A549 (cell line): ENCODE measurements around the gene ABHD11. TPM values are rescaled to one million over a fixed set of nuclear protein-coding genes. Genes with fewer than 3 reads are reported as not detected.

Source experiments
- ATAC-seq, 2 experiments: fragments of 200-7000 bp in 1 of 2; fragments of >200 bp in 1 of 2; cut with Nextera tagmentation in 1 of 2; cut with Tn5 transposase in 1 of 2; 3 replicates each; pipeline versions ENCODE4 v1.8.0 to v1.9.1; 2018 to 2020; ENCODE audit warnings: mild to moderate bottlenecking in 1 of 2, moderate library complexity in 1 of 2
- CTCF ChIA-PET: fragments of 300-600 bp; sonication (Branson Sonifier 250); formaldehyde crosslinking; extraction: SDS; loops from one replicate; lab custom pipeline; 2021; ENCODE audit warnings: antibody characterized with exemption, inconsistent platforms; lab: Yijun Ruan, JAX
- POLR2A ChIA-PET: fragments of 350-600 bp; formaldehyde crosslinking; extraction: SDS; loops from one replicate; lab custom pipeline; 2021; ENCODE audit warnings: antibody characterized with exemption, inconsistent platforms; lab: Yijun Ruan, JAX
- DNase-seq, 2 experiments: peaks; one replicate each; pipeline versions ENCODE4 v3.0.0 to v3.0.0-alpha.2; 2011 to 2016; ENCODE audit warnings: low read depth in 1 of 2, low spot score in 1 of 2
- FAIRE-seq: peaks from 2 replicates; lab custom pipeline; 2011; peaks lifted over from hg19 to GRCh38; lab: Jason Lieb, UNC
- H3K27ac ChIP-seq, 2 experiments: fragments of >200 bp; sonication (Bioruptor Twin); formaldehyde crosslinking; 3 replicates each; pipeline ENCODE4 v1.5.1; 2016 to 2017
- H3K4me1 ChIP-seq: fragments of >200 bp; sonication (Bioruptor Twin); formaldehyde crosslinking; 3 replicates; pipeline ENCODE4 v1.6.1; 2016
- H3K4me2 ChIP-seq: fragments of >200 bp; sonication (Bioruptor Twin); formaldehyde crosslinking; 3 replicates; pipeline ENCODE4 v1.6.1; 2016
- H3K4me3 ChIP-seq: fragments of >200 bp; sonication (Bioruptor Twin); formaldehyde crosslinking; 3 replicates; pipeline ENCODE4 v1.5.1; 2016
- H3K9me3 ChIP-seq: fragments of >200 bp; sonication (Bioruptor Twin); formaldehyde crosslinking; 3 replicates; pipeline ENCODE4 v1.6.1; 2016
- BHLHE40 ChIP-seq: IDR thresholded peaks from 2 replicates; pipeline ENCODE4 v1.6.1; 2012; ENCODE audit warnings: low read depth, low read length, inconsistent platforms
- CBX2 ChIP-seq: fragments of 200-600 bp; sonication (generic); IDR thresholded peaks from 2 replicates; pipeline ENCODE4 v1.6.1; 2016; ENCODE audit warnings: low read depth, mild to moderate bottlenecking, borderline replicate concordance
- CBX8 ChIP-seq: fragments of 200-600 bp; sonication (generic); IDR thresholded peaks from 2 replicates; pipeline ENCODE4 v1.6.1; 2016
- CHD4 ChIP-seq: fragments of 200-600 bp; sonication (generic); IDR thresholded peaks from 2 replicates; pipeline ENCODE4 v1.6.1; 2016; ENCODE audit warnings: antibody characterized with exemption, mild to moderate bottlenecking, borderline replicate concordance
- CTCF ChIP-seq: fragments of >200 bp; sonication (Bioruptor Twin); formaldehyde crosslinking; IDR thresholded peaks from 3 replicates; pipeline ENCODE4 v1.5.1; 2016
- EHF ChIP-seq: fragments of 250-450 bp; sonication (Bioruptor Pico); IDR thresholded peaks from 2 replicates; pipeline ENCODE4 v1.5.0; 2020; ENCODE audit warnings: mild to moderate bottlenecking
- EP300 ChIP-seq, 2 experiments: fragments of >200 bp; sonication (Bioruptor Twin); formaldehyde crosslinking; IDR thresholded peaks; 2 replicates in 1 of 2; 3 replicates in 1 of 2; pipeline ENCODE4 v1.6.1; 2016 to 2017
- ESRRA ChIP-seq: fragments of 150-350 bp; IDR thresholded peaks from 2 replicates; pipeline ENCODE4 v1.6.1; 2014; ENCODE audit warnings: mild to moderate bottlenecking, low read length, borderline replicate concordance
- FOSB ChIP-seq: fragments of 250-450 bp; sonication (Bioruptor Pico); IDR thresholded peaks from 2 replicates; pipeline ENCODE4 v1.5.0; 2020; ENCODE audit warnings: mild to moderate bottlenecking, moderate library complexity
- FOXS1 ChIP-seq: fragments of 250-450 bp; sonication (Bioruptor Pico); IDR thresholded peaks from 2 replicates; pipeline ENCODE4 v1.5.0; 2020; ENCODE audit warnings: mild to moderate bottlenecking, moderate library complexity
- HDAC2 ChIP-seq: fragments of 200-600 bp; sonication (generic); IDR thresholded peaks from 2 replicates; pipeline ENCODE4 v1.6.1; 2016
- HEYL ChIP-seq: fragments of 250-450 bp; sonication (Bioruptor Pico); IDR thresholded peaks from 2 replicates; pipeline ENCODE4 v1.8.0; 2021; ENCODE audit warnings: mild to moderate bottlenecking, moderate library complexity
- HOXA7 ChIP-seq: fragments of 250-450 bp; sonication (Bioruptor Pico); IDR thresholded peaks from 2 replicates; pipeline ENCODE4 v1.5.0; 2020; ENCODE audit warnings: mild to moderate bottlenecking, moderate library complexity
- HOXB13 ChIP-seq: fragments of 250-450 bp; sonication (Bioruptor Pico); IDR thresholded peaks from 2 replicates; pipeline ENCODE4 v1.5.0; 2020; ENCODE audit warnings: low read depth, mild to moderate bottlenecking, moderate library complexity
- JUN ChIP-seq, 2 experiments: fragments of >200 bp; sonication (Bioruptor Twin); formaldehyde crosslinking; IDR thresholded peaks; 2 replicates in 1 of 2; 3 replicates in 1 of 2; pipeline ENCODE4 v1.6.1; 2016 to 2017
- JUNB ChIP-seq: fragments of >200 bp; sonication (Bioruptor Twin); formaldehyde crosslinking; IDR thresholded peaks from 2 replicates; pipeline ENCODE4 v1.6.1; 2016
- KDM5A ChIP-seq: fragments of 200-600 bp; sonication (generic); IDR thresholded peaks from 2 replicates; pipeline ENCODE4 v1.6.1; 2016; ENCODE audit warnings: antibody characterized with exemption, mild to moderate bottlenecking
- MAFK ChIP-seq: fragments of 450-650 bp; IDR thresholded peaks from 2 replicates; pipeline ENCODE4 v1.6.1; 2014; ENCODE audit not compliant: partially characterized antibody
- MAX ChIP-seq: IDR thresholded peaks from 2 replicates; pipeline ENCODE4 v1.6.1; 2012
- MAZ ChIP-seq: fragments of 150-350 bp; IDR thresholded peaks from 2 replicates; pipeline ENCODE4 v1.6.1; 2014; ENCODE audit warnings: antibody characterized with exemption, low read depth, low read length, borderline replicate concordance
- NPAS2 ChIP-seq: fragments of 250-450 bp; sonication (Bioruptor Pico); IDR thresholded peaks from 2 replicates; pipeline ENCODE4 v1.8.0; 2022; ENCODE audit warnings: mild to moderate bottlenecking, moderate library complexity, borderline replicate concordance
- PBX3 ChIP-seq: IDR thresholded peaks from 2 replicates; pipeline ENCODE4 v1.6.1; 2012
- RAD21 ChIP-seq, 2 experiments: fragments of >200 bp in 1 of 2; sonication (Bioruptor Twin) in 1 of 2; formaldehyde crosslinking in 1 of 2; IDR thresholded peaks in 1 of 2; conservative IDR thresholded peaks in 1 of 2; 2 replicates in 1 of 2; 3 replicates in 1 of 2; pipeline ENCODE4 v1.6.1; 2012 to 2018; ENCODE audit warnings: inconsistent platforms in 1 of 2
- RNF2 ChIP-seq: fragments of 200-600 bp; sonication (generic); IDR thresholded peaks from 2 replicates; pipeline ENCODE4 v1.6.1; 2016; ENCODE audit warnings: low read depth, mild to moderate bottlenecking, antibody characterized with exemption, moderate library complexity, borderline replicate concordance
- SMC3 ChIP-seq: fragments of >200 bp; sonication (Bioruptor Twin); formaldehyde crosslinking; IDR thresholded peaks from 3 replicates; pipeline ENCODE4 v1.6.1; 2018; ENCODE audit warnings: inconsistent platforms
- ZNF302 ChIP-seq: fragments of 250-450 bp; sonication (Bioruptor Pico); IDR thresholded peaks from 2 replicates; pipeline ENCODE4 v1.9.0; 2021; ENCODE audit warnings: inconsistent platforms, mild to moderate bottlenecking, moderate library complexity
- WGBS: methylation state at CpG from one replicate; pipeline ENCODE4 v1.1.6; 2017; ENCODE audit errors: missing lambda C conversion rate; 5-methylcytosine and 5-hydroxymethylcytosine counted together
- polyA plus RNA-seq, 4 experiments: library from polyadenylated mRNA; depleted of rRNA in 3 of 4; stranded (reverse); fragments of >200 nt; fragmentation: RNase III in 1 of 4; extraction: RNeasy Plus Mini Kit Qiagen cat#74134 plus additional on column Dnase treatment in 1 of 4; gene quantifications; 2 replicates in 3 of 4; 3 replicates in 1 of 4; pipeline ENCODE4 v1.2.3, GENCODE V29; 2011 to 2017

Gene ABHD11
- polyA plus RNA-seq, 2 of the 4 experiments (the other 2 are of a cell fraction) = 8.1 to 15.1 TPM

- FAIRE-seq = no peak
- 77% methylated on average over 5 of the region's 5 CpGs for WGBS
- TF ChIP-seq HOXA7 (CRISPR knock-in tag) (no peak), CTCF (no peak), ZNF302 (CRISPR knock-in tag) (no peak), HOXB13 (CRISPR knock-in tag) (no peak), MAZ (no peak), EHF (CRISPR knock-in tag) (no peak), BHLHE40 (no peak)
- Histone ChIP-seq H3K4me3 (no peak overlapping the region), H3K9me3 (no peaks in the 10 kb centered on the region), H3K27ac (peak overlapping the region in 1 of 2 experiments; percentile 21; a peak in 1 of 6 replicates), H3K4me1 (peaks cover 3% of the 10 kb centered on the region; the same call in 1 of the 3 replicates), H3K4me2 (no peak overlapping the region)
- no peak for DNase-seq
- ChIA-PET POLR2A (interaction anchor here (0.7 kb wide), 1 partner anchor 135 kb away, joined by 3 read pairs; no protein-coding TSS in a partner anchor), CTCF (interaction anchor here (1.2 to 2.8 kb wide), 10 partner anchors 22 to 135 kb away, joined by 3 to 30 read pairs (median 5); partner anchors contain the start of gene VPS37D)
- ATAC-seq = no peak
Observed at GRCh38 chr7:73728551-73728950, 10.1 kb downstream of the ABHD11 start.

GRCh38 chr7:73727952-73728351 is 10.7 kb downstream of the ABHD11 start:
- POLR2A ChIA-PET = no interaction called here
- FAIRE-seq = no peak
- H3K4me1 ChIP-seq = peaks cover 3% of the 10 kb centered on the region; the same call in 1 of the 3 replicates
- CTCF ChIA-PET = interaction anchor here (0.6 to 2.8 kb wide), 6 partner anchors 22 to 121 kb away, joined by 3 to 30 read pairs (median 6); partner anchors contain the start of gene VPS37D
- WGBS = 91% methylated on average over 3 of the region's 3 CpGs
- H3K9me3 ChIP-seq = no peaks in the 10 kb centered on the region
- no peak overlapping the region for H3K4me2 ChIP-seq
- TF ChIP-seq JUNB (no peak), MAFK (peak; percentile 66), NPAS2 (CRISPR knock-in tag) (no peak), FOXS1 (no peak), FOSB (no peak)
- TF ChIP-seq, all 56 proteins: peak for 1
- no peak for ATAC-seq
- no peak for DNase-seq
- Histone ChIP-seq H3K4me3 (no peak overlapping the region), H3K27ac (peak overlapping the region in 1 of 2 experiments; percentile 21; a peak in 1 of 6 replicates)

- no peak overlapping the region; the same call in 2 of the 3 replicates for H3K4me2 ChIP-seq
- H3K27ac ChIP-seq = peak overlapping the region; percentile 27 to 74; a peak in 4 of 6 replicates
- POLR2A ChIA-PET = interaction anchor here (0.7 to 1.2 kb wide), 3 partner anchors 28 to 148 kb away, joined by 3 to 4 read pairs (median 4); partner anchors contain the start of gene TBL2
- DNase-seq (no peak), ATAC-seq (peak; percentile 56 to 61), FAIRE-seq (no peak)
- no peaks in the 10 kb centered on the region for H3K9me3 ChIP-seq
- TF ChIP-seq KDM5A = no peak
- TF ChIP-seq EP300 (IDR thresholded peaks at IDR 0.05) = no peak
- TF ChIP-seq JUN (IDR thresholded peaks at IDR 0.05) = no peak
- no peak for TF ChIP-seq RNF2
- no peak for TF ChIP-seq CHD4
- no peak overlapping the region for H3K4me3 ChIP-seq
- 100% methylated on average over 1 of the region's 1 CpG for WGBS
- peaks cover 20% of the 10 kb centered on the region for H3K4me1 ChIP-seq
- CTCF ChIA-PET = interaction anchor here (0.6 to 8.6 kb wide), 33 partner anchors 9 to 385 kb away, joined by 3 to 290 read pairs (median 7); partner anchors contain the start of genes ABHD11, BUD23, DNAJC30 and METTL27
Observed at GRCh38 chr7:73726083-73726466, 12.5 kb downstream of the ABHD11 start.

- FAIRE-seq = no peak
- Histone ChIP-seq H3K4me2 (no peak overlapping the region), H3K27ac (0 out of 6 replicates have a peak overlapping the region, but pooled peaks of 1 of the 2 experiments have one; percentile 4), H3K4me1 (peaks cover 34% of the 10 kb centered on the region), H3K4me3 (no peak overlapping the region), H3K9me3 (no peaks in the 10 kb centered on the region)
- CTCF ChIA-PET = interaction anchor here (2.4 to 8.6 kb wide), 7 partner anchors 7 to 116 kb away, joined by 16 to 290 read pairs (median 62); partner anchors contain the start of genes MLXIPL and VPS37D
- POLR2A ChIA-PET = no interaction called here
- no peak for ATAC-seq
- WGBS = 91% methylated on average over 3 of the region's 3 CpGs
- no peak for DNase-seq
- TF ChIP-seq JUNB = no peak
- no peak for TF ChIP-seq CBX2
- no peak for TF ChIP-seq CBX8
- TF ChIP-seq CTCF = no peak
- TF ChIP-seq MAX = no peak
- TF ChIP-seq FOSB = no peak
- TF ChIP-seq SMC3 = no peak
- TF ChIP-seq HEYL (CRISPR knock-in tag) = no peak
- TF ChIP-seq HDAC2 = no peak
- TF ChIP-seq RAD21 (conservative IDR thresholded peaks at IDR 0.05 in 1 of 2, IDR thresholded peaks at IDR 0.05 in 1 of 2) = no peak
- TF ChIP-seq PBX3 = no peak
- no peak for TF ChIP-seq ESRRA
Observed at GRCh38 chr7:73723813-73724212, 14.8 kb downstream of the ABHD11 start.
